Loucy (cell line): ENCODE data around the gene CORO2B.

ENCODE experiments used
- H2AFZ ChIP-seq: fragments of 200-600 bp; sonication (generic); 2 replicates; pipeline ENCODE4 v1.6.0; 2016; ENCODE audit warnings: antibody characterized with exemption, mild to moderate bottlenecking, low read length, moderate library complexity
- H3F3A ChIP-seq: fragments of 200-600 bp; 2 replicates; pipeline ENCODE4 v1.6.0; 2016; ENCODE audit warnings: antibody characterized with exemption, low read depth, mild to moderate bottlenecking
- H3K27me3 ChIP-seq: fragments of 200-600 bp; sonication (generic); 2 replicates; pipeline ENCODE4 v1.6.1; 2014; ENCODE audit warnings: low read length, mild to moderate bottlenecking; ENCODE audit not compliant: insufficient read depth, poor library complexity, severe bottlenecking
- H3K36me3 ChIP-seq: fragments of 200-600 bp; sonication (generic); 2 replicates; pipeline ENCODE4 v1.6.1; 2016; ENCODE audit warnings: low read length; ENCODE audit not compliant: insufficient read depth
- H3K4me1 ChIP-seq: fragments of 200-600 bp; sonication (generic); 2 replicates; pipeline ENCODE4 v1.5.1; 2014; ENCODE audit warnings: low read length, mild to moderate bottlenecking; ENCODE audit not compliant: insufficient read depth, poor library complexity, severe bottlenecking
- H3K4me2 ChIP-seq: fragments of 200-600 bp; sonication (generic); 2 replicates; pipeline ENCODE4 v1.6.0; 2014; ENCODE audit warnings: antibody characterized with exemption, low read length, low read depth, mild to moderate bottlenecking; ENCODE audit not compliant: poor library complexity, severe bottlenecking
- H3K4me3 ChIP-seq: fragments of 200-600 bp; sonication (generic); 2 replicates; pipeline ENCODE4 v1.5.1; 2014; ENCODE audit warnings: low read length, mild to moderate bottlenecking, mixed read lengths; ENCODE audit not compliant: poor library complexity, severe bottlenecking
- H3K79me2 ChIP-seq: fragments of 200-600 bp; sonication (generic); 2 replicates; pipeline ENCODE4 v1.6.1; 2014; ENCODE audit warnings: low read length; ENCODE audit not compliant: insufficient read depth
- H3K9ac ChIP-seq: fragments of 200-600 bp; sonication (generic); 2 replicates; pipeline ENCODE4 v1.6.0; 2014; ENCODE audit warnings: mild to moderate bottlenecking, low read depth, low read length, moderate library complexity; ENCODE audit not compliant: poor library complexity, severe bottlenecking
- H3K9me2 ChIP-seq: fragments of 200-600 bp; sonication (generic); replicated peaks from 2 replicates; pipeline ENCODE4 v1.6.1; 2016; ENCODE audit warnings: low read depth, low read length, mixed read lengths
- H3K9me3 ChIP-seq: fragments of 200-600 bp; sonication (generic); 2 replicates; pipeline ENCODE4 v1.6.1; 2014; ENCODE audit warnings: mild to moderate bottlenecking, antibody characterized with exemption, low read length, low read depth; ENCODE audit not compliant: insufficient read depth
- H4K20me1 ChIP-seq: fragments of 200-600 bp; sonication (generic); 2 replicates; pipeline ENCODE4 v1.6.0; 2014; ENCODE audit warnings: antibody characterized with exemption, low read length, mild to moderate bottlenecking; ENCODE audit not compliant: insufficient read depth, poor library complexity, severe bottlenecking
- CTCF ChIP-seq: fragments of 200-600 bp; sonication (generic); conservative IDR thresholded peaks from 2 replicates; pipeline ENCODE4 v1.5.1; 2014; ENCODE audit warnings: mild to moderate bottlenecking, antibody characterized with exemption, low read length
- EZH2phosphoT487 ChIP-seq: fragments of 200-600 bp; IDR thresholded peaks from 2 replicates; pipeline ENCODE4 v1.6.1; 2018; ENCODE audit warnings: antibody characterized with exemption, mild to moderate bottlenecking, moderate library complexity, borderline replicate concordance

Gene CORO2B

DNA sequence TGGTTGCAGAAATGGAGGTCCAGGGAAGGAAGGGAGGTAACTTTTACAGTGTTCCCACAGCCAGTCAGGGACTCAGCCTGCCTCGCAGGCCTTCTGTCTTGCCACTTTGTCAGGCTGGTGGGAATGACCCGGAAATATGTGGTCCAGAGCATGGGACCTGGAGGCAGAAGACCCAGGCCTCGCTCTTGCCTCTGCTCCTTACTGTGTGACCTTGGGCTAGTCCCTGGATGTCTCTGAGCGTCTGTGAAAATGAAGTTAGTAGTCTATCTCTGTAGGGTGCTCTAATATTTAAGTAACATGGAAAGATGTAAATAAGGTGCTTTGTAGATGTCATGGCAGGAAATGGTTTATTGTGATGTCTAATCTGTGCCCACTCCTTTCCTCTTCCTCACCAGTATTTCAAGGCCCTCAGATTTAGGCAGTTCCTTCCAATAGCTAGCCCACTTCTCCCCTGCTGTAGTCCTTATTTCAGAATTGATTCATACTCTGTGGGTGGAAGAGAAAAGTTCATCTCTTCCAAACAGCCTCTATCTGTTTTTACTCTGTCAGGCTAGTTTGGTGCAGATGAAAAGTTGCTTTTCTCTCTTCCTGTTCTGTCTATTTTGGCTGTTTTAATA, 9.1 kb downstream of the CORO2B start:
- H3K4me3 ChIP-seq, result no peak overlapping the region
- no peaks in the 10 kb centered on the region for H3K36me3 ChIP-seq
- H2AFZ ChIP-seq, result no peak overlapping the region
- H3F3A ChIP-seq, result no peaks in the 10 kb centered on the region
- H3K27me3 ChIP-seq, result no peaks in the 10 kb centered on the region
- H4K20me1 ChIP-seq, result no peaks in the 10 kb centered on the region
- H3K9me2 ChIP-seq, result no peaks in the 10 kb centered on the region
- no peak overlapping the region for H3K9ac ChIP-seq
- no peaks in the 10 kb centered on the region for H3K9me3 ChIP-seq
- H3K79me2 ChIP-seq, result no peaks in the 10 kb centered on the region
- TF ChIP-seq CTCF, result no peak
- TF ChIP-seq EZH2phosphoT487, result no peak
- H3K4me1 ChIP-seq, result no peaks in the 10 kb centered on the region
- no peak overlapping the region for H3K4me2 ChIP-seq

DNA sequence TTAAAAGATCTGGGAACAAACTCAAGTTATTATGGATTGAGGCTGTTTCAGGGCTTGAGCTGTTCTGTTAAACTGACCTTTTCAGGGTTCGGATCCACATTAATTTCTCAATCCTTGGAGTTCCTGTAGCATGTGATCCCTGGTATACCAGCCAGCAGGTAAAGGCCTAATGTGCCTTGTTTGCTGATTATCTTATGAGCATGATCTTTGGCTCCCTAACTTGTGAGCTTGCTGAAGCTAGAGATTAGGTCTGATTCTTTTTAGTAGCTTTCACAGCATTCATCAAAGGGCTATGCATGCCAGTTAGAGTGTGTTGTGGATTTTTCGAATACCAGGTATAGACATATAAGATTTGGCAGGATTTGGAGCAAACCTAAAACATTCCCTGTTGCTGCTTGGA, 10.3 kb downstream of the CORO2B start:
- Histone ChIP-seq H3K79me2 (no peaks in the 10 kb centered on the region), H3K4me1 (no peaks in the 10 kb centered on the region), H3K36me3 (no peaks in the 10 kb centered on the region)

GRCh38 chr15:68589783-68590710, 11.3 kb downstream of the CORO2B start:
- Histone ChIP-seq H3K4me2 (no peak overlapping the region), H3K4me3 (no peak overlapping the region), H3K79me2 (no peaks in the 10 kb centered on the region), H3F3A (no peaks in the 10 kb centered on the region), H3K9ac (no peak overlapping the region), H3K27me3 (no peaks in the 10 kb centered on the region), H3K9me3 (no peaks in the 10 kb centered on the region), H3K4me1 (no peaks in the 10 kb centered on the region), H3K9me2 (no peaks in the 10 kb centered on the region), H3K36me3 (no peaks in the 10 kb centered on the region), H4K20me1 (no peaks in the 10 kb centered on the region), H2AFZ (no peak overlapping the region)
- TF ChIP-seq EZH2phosphoT487 (no peak), CTCF (no peak)

More for the DNA sequence above, 10.3 kb downstream of the CORO2B start:
- Histone ChIP-seq H3K9me3 (no peaks in the 10 kb centered on the region), H3K4me3 (no peak overlapping the region), H3F3A (no peaks in the 10 kb centered on the region), H3K9me2 (no peaks in the 10 kb centered on the region), H2AFZ (no peak overlapping the region), H3K9ac (no peak overlapping the region), H3K27me3 (no peaks in the 10 kb centered on the region), H3K4me2 (no peak overlapping the region), H4K20me1 (no peaks in the 10 kb centered on the region)
- TF ChIP-seq CTCF, result no peak
- no peak for TF ChIP-seq EZH2phosphoT487
